ENCODE measurements around the gene SDE2.

GRCh38 chr1:225977937-225978748, 21.0 kb downstream of the SDE2 start:
- TF ChIP-seq POLR2A (IDR thresholded peaks at IDR 0.05) (no peak), CTCF (IDR thresholded peaks at IDR 0.05 in 8 of 11, conservative IDR thresholded peaks at IDR 0.05 in 3 of 11) (peak in 1 of 11 experiments; percentile 14)
